DND-41 (cell line): Measurements from ENCODE around the gene YPEL1.

Experiments used
- EZH2 ChIP-seq: IDR thresholded peaks from 3 replicates; pipeline ENCODE4 v1.6.1; 2012; ENCODE audit warnings: borderline replicate concordance, low read depth, mild to moderate bottlenecking, moderate library complexity, low read length, inconsistent platforms; ENCODE audit not compliant: severe bottlenecking
- TF ChIP-seq, protein P1 (sequence below): IDR thresholded peaks from 2 replicates; pipeline ENCODE4 v1.5.1; 2012; ENCODE audit warnings: borderline replicate concordance, low read length, moderate library complexity, mild to moderate bottlenecking; ENCODE audit not compliant: poor library complexity, severe bottlenecking; ENCODE audit errors: extremely low read depth

GRCh38 chr22:21657360-21658032 is 78.1 kb downstream of the YPEL1 start:
- TF ChIP-seq, protein P1, sequence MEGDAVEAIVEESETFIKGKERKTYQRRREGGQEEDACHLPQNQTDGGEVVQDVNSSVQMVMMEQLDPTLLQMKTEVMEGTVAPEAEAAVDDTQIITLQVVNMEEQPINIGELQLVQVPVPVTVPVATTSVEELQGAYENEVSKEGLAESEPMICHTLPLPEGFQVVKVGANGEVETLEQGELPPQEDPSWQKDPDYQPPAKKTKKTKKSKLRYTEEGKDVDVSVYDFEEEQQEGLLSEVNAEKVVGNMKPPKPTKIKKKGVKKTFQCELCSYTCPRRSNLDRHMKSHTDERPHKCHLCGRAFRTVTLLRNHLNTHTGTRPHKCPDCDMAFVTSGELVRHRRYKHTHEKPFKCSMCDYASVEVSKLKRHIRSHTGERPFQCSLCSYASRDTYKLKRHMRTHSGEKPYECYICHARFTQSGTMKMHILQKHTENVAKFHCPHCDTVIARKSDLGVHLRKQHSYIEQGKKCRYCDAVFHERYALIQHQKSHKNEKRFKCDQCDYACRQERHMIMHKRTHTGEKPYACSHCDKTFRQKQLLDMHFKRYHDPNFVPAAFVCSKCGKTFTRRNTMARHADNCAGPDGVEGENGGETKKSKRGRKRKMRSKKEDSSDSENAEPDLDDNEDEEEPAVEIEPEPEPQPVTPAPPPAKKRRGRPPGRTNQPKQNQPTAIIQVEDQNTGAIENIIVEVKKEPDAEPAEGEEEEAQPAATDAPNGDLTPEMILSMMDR: peak; percentile 58
- no peak for TF ChIP-seq EZH2
